HepG2 (cell line): ENCODE results near the gene IL22RA1. TPM values are rescaled to one million over a fixed set of nuclear protein-coding genes. Genes with fewer than 3 reads are reported as not detected.

Source experiments
- BHLHE40 ChIP-seq: IDR thresholded peaks from 2 replicates; pipeline ENCODE4 v1.6.1; 2011; ENCODE audit warnings: low read length, improper control_type of control experiment
- CREB1 ChIP-seq, 2 experiments: fragments of 450-650 bp in 1 of 2; IDR thresholded peaks; 2 replicates each; pipeline ENCODE4 v1.6.1; 2016 to 2017; ENCODE audit warnings: control low read depth in 1 of 2, mild to moderate bottlenecking in 1 of 2, missing compliant biosample characterization in 1 of 2, missing genetic modification characterization in 1 of 2
- DNMT3B ChIP-seq: conservative IDR thresholded peaks from 2 replicates; pipeline ENCODE4 v1.6.1; 2016; ENCODE audit warnings: missing biosample characterization, control low read depth
- ETV5 ChIP-seq: IDR thresholded peaks from 2 replicates; pipeline ENCODE4 v1.6.1; 2018; ENCODE audit warnings: missing biosample characterization, missing genetic modification reagents, inconsistent platforms, borderline replicate concordance
- MXI1 ChIP-seq: IDR thresholded peaks from 3 replicates; pipeline ENCODE4 v1.6.1; 2012; ENCODE audit warnings: low read depth, low read length, inconsistent platforms, borderline replicate concordance
- ZFP36L2 ChIP-seq: sonication (generic); formaldehyde crosslinking; IDR thresholded peaks from 2 replicates; pipeline ENCODE4 v1.4.0; 2020; ENCODE audit warnings: missing genetic modification reagents
- ZFP90 ChIP-seq: sonication (generic); formaldehyde crosslinking; IDR thresholded peaks from 2 replicates; pipeline ENCODE4 v1.8.0; 2022; ENCODE audit warnings: missing genetic modification reagents, mild to moderate bottlenecking, inconsistent platforms, borderline replicate concordance
- ZNF230 ChIP-seq: sonication (generic); formaldehyde crosslinking; IDR thresholded peaks from 2 replicates; pipeline ENCODE4 v1.4.0; 2020; ENCODE audit warnings: mild to moderate bottlenecking, missing genetic modification reagents
- ZNF768 ChIP-seq: sonication (generic); formaldehyde crosslinking; IDR thresholded peaks from 2 replicates; pipeline ENCODE4 v1.4.0; 2020; ENCODE audit warnings: missing genetic modification reagents
- ZNF850 ChIP-seq: sonication (generic); formaldehyde crosslinking; conservative IDR thresholded peaks from 2 replicates; pipeline ENCODE4 v1.9.0; 2021; ENCODE audit warnings: mild to moderate bottlenecking, missing genetic modification reagents
- ZNF891 ChIP-seq: sonication (generic); formaldehyde crosslinking; IDR thresholded peaks from 2 replicates; pipeline ENCODE4 v1.5.0; 2020; ENCODE audit warnings: mild to moderate bottlenecking, missing genetic modification reagents
- polyA plus RNA-seq, 8 experiments: library from polyadenylated mRNA; depleted of rRNA in 3 of 8; stranded (reverse) in 7 of 8; unstranded in 1 of 8; fragments of >200 nt; fragmentation: Illumina TruSeq in 4 of 8; extraction: Trizol in 4 of 8; gene quantifications; 2 replicates each; pipeline versions ENCODE4 v1.2.1 to v1.2.3, GENCODE V29; 2011 to 2016; ENCODE audit warnings: low read depth in 4 of 8, missing spikeins in 1 of 8, mixed read lengths in 1 of 8; ENCODE audit not compliant: insufficient read depth in 1 of 8
- total RNA-seq, 5 experiments: library from RNA; depleted of rRNA; stranded (reverse); fragments of >200 nt; fragmentation: Illumina TruSeq; extraction: Trizol; gene quantifications; 2 replicates each; pipeline ENCODE4 v1.2.3, GENCODE V29; 2016; ENCODE audit warnings: low read depth in 1 of 5
- TF ChIP-seq, protein P1 (sequence below): sonication (generic); formaldehyde crosslinking; IDR thresholded peaks from 2 replicates; pipeline ENCODE4 v1.5.1; 2020; ENCODE audit warnings: mild to moderate bottlenecking, missing genetic modification reagents, moderate library complexity
- TF ChIP-seq, protein P2 (sequence below): sonication (generic); formaldehyde crosslinking; IDR thresholded peaks from 2 replicates; pipeline ENCODE4 v1.4.0; 2020; ENCODE audit warnings: missing genetic modification reagents
- TF ChIP-seq, protein P3 (sequence below): sonication (generic); formaldehyde crosslinking; IDR thresholded peaks from one replicate; pipeline ENCODE4 v1.5.1; 2020; ENCODE audit warnings: mild to moderate bottlenecking, missing genetic modification reagents; ENCODE audit errors: not compliant biosample characterization

Gene IL22RA1
- total and polyA plus RNA-seq, 2 of the 13 experiments (the other 11 are each of a cell fraction or from before 2014, with no cell fraction given), result 4.4 to 10.2 TPM

DNA sequence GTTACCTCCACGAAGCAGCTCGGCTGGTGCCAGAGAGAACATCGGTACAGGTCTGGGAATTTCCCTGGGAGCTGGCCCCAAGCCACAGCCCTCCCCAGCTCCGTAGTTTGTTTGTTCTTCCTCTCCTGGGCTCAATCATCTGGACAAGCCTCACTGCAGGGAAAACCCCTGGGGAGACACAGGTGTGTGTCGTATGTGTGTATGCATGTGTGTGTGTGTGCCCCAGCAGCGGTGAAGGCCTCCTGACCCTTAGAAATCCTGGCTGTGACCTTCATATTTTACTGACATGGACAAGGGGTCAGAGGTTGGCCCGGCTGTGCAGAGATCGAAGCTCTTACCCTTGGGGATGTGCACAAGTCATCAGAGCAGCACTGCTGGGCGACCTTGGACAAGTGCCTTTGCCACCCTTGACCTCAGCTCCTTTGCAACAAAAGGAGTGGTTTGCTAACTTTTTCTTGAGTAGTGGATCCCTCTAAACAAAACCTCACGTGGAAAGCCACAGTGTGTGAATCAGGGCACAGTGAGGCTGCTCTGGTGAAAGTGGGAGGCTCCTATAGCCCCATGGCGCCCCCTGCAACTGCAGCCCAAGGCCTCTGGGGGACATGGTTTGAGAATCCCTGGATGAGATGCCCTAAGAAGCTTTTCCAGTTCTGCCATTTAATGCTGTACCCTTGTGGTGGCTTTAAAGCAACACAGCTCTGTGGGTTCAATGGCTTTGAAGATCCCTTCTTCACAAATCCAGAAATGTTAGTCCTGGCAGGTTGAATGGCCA is 12.3 kb upstream of the IL22RA1 start (continued):
- TF ChIP-seq ZNF850 (CRISPR knock-in tag), result no peak
- TF ChIP-seq ZNF891 (CRISPR knock-in tag), result no peak
- TF ChIP-seq, protein P1, sequence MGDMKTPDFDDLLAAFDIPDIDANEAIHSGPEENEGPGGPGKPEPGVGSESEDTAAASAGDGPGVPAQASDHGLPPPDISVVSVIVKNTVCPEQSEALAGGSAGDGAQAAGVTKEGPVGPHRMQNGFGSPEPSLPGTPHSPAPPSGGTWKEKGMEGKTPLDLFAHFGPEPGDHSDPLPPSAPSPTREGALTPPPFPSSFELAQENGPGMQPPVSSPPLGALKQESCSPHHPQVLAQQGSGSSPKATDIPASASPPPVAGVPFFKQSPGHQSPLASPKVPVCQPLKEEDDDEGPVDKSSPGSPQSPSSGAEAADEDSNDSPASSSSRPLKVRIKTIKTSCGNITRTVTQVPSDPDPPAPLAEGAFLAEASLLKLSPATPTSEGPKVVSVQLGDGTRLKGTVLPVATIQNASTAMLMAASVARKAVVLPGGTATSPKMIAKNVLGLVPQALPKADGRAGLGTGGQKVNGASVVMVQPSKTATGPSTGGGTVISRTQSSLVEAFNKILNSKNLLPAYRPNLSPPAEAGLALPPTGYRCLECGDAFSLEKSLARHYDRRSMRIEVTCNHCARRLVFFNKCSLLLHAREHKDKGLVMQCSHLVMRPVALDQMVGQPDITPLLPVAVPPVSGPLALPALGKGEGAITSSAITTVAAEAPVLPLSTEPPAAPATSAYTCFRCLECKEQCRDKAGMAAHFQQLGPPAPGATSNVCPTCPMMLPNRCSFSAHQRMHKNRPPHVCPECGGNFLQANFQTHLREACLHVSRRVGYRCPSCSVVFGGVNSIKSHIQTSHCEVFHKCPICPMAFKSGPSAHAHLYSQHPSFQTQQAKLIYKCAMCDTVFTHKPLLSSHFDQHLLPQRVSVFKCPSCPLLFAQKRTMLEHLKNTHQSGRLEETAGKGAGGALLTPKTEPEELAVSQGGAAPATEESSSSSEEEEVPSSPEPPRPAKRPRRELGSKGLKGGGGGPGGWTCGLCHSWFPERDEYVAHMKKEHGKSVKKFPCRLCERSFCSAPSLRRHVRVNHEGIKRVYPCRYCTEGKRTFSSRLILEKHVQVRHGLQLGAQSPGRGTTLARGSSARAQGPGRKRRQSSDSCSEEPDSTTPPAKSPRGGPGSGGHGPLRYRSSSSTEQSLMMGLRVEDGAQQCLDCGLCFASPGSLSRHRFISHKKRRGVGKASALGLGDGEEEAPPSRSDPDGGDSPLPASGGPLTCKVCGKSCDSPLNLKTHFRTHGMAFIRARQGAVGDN (CRISPR knock-in tag), result peak; percentile 33
- no peak for TF ChIP-seq ETV5 (CRISPR knock-in tag)
- TF ChIP-seq, protein P2, sequence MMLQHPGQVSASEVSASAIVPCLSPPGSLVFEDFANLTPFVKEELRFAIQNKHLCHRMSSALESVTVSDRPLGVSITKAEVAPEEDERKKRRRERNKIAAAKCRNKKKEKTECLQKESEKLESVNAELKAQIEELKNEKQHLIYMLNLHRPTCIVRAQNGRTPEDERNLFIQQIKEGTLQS (CRISPR knock-in tag), result no peak
- TF ChIP-seq ZFP90, result no peak
- TF ChIP-seq BHLHE40, result no peak
- 0 out of 2 replicates have a peak, but pooled peaks have one; percentile 14 for TF ChIP-seq ZNF768 (CRISPR knock-in tag)
- TF ChIP-seq ZNF230 (CRISPR knock-in tag), result no peak
- TF ChIP-seq ZFP36L2, result no peak
- no peak for TF ChIP-seq DNMT3B (CRISPR knock-in tag)
- no peak for TF ChIP-seq MXI1
- TF ChIP-seq, protein P3, sequence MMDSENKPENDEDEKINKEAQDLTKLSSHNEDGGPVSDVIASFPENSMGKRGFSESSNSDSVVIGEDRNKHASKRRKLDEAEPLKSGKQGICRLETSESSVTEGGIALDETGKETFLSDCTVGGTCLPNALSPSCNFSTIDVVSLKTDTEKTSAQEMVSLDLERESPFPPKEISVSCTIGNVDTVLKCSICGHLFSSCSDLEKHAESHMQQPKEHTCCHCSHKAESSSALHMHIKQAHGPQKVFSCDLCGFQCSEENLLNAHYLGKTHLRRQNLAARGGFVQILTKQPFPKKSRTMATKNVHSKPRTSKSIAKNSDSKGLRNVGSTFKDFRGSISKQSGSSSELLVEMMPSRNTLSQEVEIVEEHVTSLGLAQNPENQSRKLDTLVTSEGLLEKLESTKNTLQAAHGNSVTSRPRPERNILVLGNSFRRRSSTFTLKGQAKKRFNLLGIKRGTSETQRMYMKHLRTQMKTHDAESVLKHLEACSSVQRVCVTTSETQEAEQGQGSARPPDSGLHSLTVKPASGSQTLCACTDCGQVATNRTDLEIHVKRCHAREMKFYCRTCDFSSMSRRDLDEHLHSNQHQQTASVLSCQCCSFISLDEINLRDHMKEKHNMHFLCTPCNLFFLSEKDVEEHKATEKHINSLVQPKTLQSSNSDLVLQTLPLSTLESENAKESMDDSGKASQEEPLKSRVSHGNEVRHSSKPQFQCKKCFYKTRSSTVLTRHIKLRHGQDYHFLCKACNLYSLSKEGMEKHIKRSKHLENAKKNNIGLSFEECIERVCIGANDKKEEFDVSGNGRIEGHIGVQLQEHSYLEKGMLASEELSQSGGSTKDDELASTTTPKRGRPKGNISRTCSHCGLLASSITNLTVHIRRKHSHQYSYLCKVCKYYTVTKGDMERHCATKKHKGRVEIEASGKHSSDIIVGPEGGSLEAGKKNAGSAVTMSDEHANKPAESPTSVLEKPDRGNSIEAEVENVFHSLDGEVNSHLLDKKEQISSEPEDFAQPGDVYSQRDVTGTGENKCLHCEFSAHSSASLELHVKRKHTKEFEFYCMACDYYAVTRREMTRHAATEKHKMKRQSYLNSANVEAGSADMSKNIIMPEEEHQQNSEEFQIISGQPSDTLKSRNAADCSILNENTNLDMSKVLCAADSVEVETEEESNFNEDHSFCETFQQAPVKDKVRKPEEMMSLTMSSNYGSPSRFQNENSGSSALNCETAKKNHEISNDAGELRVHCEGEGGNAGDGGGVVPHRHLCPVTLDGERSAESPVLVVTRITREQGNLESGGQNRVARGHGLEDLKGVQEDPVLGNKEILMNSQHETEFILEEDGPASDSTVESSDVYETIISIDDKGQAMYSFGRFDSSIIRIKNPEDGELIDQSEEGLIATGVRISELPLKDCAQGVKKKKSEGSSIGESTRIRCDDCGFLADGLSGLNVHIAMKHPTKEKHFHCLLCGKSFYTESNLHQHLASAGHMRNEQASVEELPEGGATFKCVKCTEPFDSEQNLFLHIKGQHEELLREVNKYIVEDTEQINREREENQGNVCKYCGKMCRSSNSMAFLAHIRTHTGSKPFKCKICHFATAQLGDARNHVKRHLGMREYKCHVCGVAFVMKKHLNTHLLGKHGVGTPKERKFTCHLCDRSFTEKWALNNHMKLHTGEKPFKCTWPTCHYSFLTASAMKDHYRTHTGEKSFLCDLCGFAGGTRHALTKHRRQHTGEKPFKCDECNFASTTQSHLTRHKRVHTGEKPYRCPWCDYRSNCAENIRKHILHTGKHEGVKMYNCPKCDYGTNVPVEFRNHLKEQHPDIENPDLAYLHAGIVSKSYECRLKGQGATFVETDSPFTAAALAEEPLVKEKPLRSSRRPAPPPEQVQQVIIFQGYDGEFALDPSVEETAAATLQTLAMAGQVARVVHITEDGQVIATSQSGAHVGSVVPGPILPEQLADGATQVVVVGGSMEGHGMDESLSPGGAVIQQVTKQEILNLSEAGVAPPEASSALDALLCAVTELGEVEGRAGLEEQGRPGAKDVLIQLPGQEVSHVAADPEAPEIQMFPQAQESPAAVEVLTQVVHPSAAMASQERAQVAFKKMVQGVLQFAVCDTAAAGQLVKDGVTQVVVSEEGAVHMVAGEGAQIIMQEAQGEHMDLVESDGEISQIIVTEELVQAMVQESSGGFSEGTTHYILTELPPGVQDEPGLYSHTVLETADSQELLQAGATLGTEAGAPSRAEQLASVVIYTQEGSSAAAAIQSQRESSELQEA (CRISPR knock-in tag), result no peak
- no peak for TF ChIP-seq CREB1 (IDR thresholded peaks at IDR 0.05)
- 0 out of 2 replicates have a peak, but pooled peaks have one; percentile 39 for TF ChIP-seq CREB1 (CRISPR knock-in tag; IDR thresholded peaks at IDR 0.05)
